ENCODE data around the gene DEF6. TPM values are rescaled to one million over a fixed set of nuclear protein-coding genes. Genes with fewer than 3 reads are reported as not detected.

The DEF6 gene
- total and polyA plus RNA-seq, 2 of the 13 experiments (the other 11 are each of a cell fraction or from before 2014, with no cell fraction given), result 5.2 to 10.0 TPM

GRCh38 chr6:35318196-35319171 is 20.9 kb downstream of the DEF6 start (continued):
- TF ChIP-seq SNRNP70 (IDR thresholded peaks at IDR 0.05; ENCODE audit: low read depth, low read length), result no peak
- TF ChIP-seq SCMH1 (CRISPR knock-in tag; IDR thresholded peaks at IDR 0.05; ENCODE audit: borderline replicate concordance), result no peak
- TF ChIP-seq CREB3 (CRISPR knock-in tag; IDR thresholded peaks at IDR 0.05), result peak; percentile 95
- no peak for TF ChIP-seq RFXANK (CRISPR knock-in tag; IDR thresholded peaks at IDR 0.05)
- peak; percentile 94; the same call in 1 of the 2 replicates for TF ChIP-seq ZNF546 (CRISPR knock-in tag; conservative IDR thresholded peaks at IDR 0.05)
- TF ChIP-seq TRAFD1 (CRISPR knock-in tag; IDR thresholded peaks at IDR 0.05; ENCODE audit: borderline replicate concordance), result no peak
- TF ChIP-seq AKAP8 (CRISPR knock-in tag; IDR thresholded peaks at IDR 0.05), result peak; percentile 83; the same call in 1 of the 2 replicates
- peak; percentile 78 for TF ChIP-seq SPEN (CRISPR knock-in tag; IDR thresholded peaks at IDR 0.05; ENCODE audit: low read depth)
- TF ChIP-seq KAT7 (CRISPR knock-in tag; IDR thresholded peaks at IDR 0.05; ENCODE audit: borderline replicate concordance), result peak; percentile 93
- peak; percentile 72; the same call in 1 of the 2 replicates for TF ChIP-seq ZSCAN21 (CRISPR knock-in tag; IDR thresholded peaks at IDR 0.05; ENCODE audit: borderline replicate concordance)
- peak; percentile 84; the same call in 1 of the 2 replicates for TF ChIP-seq MED13 (CRISPR knock-in tag; IDR thresholded peaks at IDR 0.05)
- TF ChIP-seq ZNF451 (CRISPR knock-in tag; IDR thresholded peaks at IDR 0.05), result peak; percentile 75; the same call in 1 of the 2 replicates
- TF ChIP-seq ELF1 (CRISPR knock-in tag; IDR thresholded peaks at IDR 0.05), result no peak
- TF ChIP-seq TSC22D2 (CRISPR knock-in tag; IDR thresholded peaks at IDR 0.05; ENCODE audit: borderline replicate concordance), result peak; percentile 52; the same call in 1 of the 2 replicates
- peak; percentile 98; the same call in 1 of the 2 replicates for TF ChIP-seq ZNF230 (CRISPR knock-in tag; IDR thresholded peaks at IDR 0.05)
- peak; percentile 55; the same call in 1 of the 2 replicates for TF ChIP-seq SIX4 (CRISPR knock-in tag; IDR thresholded peaks at IDR 0.05)
- no peak for TF ChIP-seq CEBPB (IDR thresholded peaks at IDR 0.05; ENCODE audit: borderline replicate concordance, low read depth, low read length)
- TF ChIP-seq MXD3 (CRISPR knock-in tag; IDR thresholded peaks at IDR 0.05), result peak; percentile 93; the same call in 1 of the 2 replicates
- no peak for TF ChIP-seq HMGA1 (CRISPR knock-in tag; conservative IDR thresholded peaks at IDR 0.05)
- no peak for TF ChIP-seq ZNF83 (CRISPR knock-in tag; IDR thresholded peaks at IDR 0.05; ENCODE audit: borderline replicate concordance)
- peak; percentile 35; the same call in 1 of the 2 replicates for TF ChIP-seq ZBTB14 (CRISPR knock-in tag; IDR thresholded peaks at IDR 0.05)
- TF ChIP-seq GATA4 (IDR thresholded peaks at IDR 0.05; ENCODE audit: borderline replicate concordance, low read depth), result no peak
- TF ChIP-seq GLI4 (CRISPR knock-in tag; IDR thresholded peaks at IDR 0.05; ENCODE audit: borderline replicate concordance), result peak; percentile 93
- TF ChIP-seq ATM (IDR thresholded peaks at IDR 0.05; ENCODE audit: borderline replicate concordance), result no peak
- TF ChIP-seq CAMTA2 (CRISPR knock-in tag; IDR thresholded peaks at IDR 0.05; ENCODE audit: borderline replicate concordance), result no peak; the same call in none of the 2 replicates

Measured in HepG2 (cell line).